Activated T-helper 2 cell treated with anti-CD3 and anti-CD28 coated beads, Interferon-gamma antibody, Interleukin-2, Interleukin-4, amounts not matched to agents 10 μg/mL and 5 μg/mL and 100 μg/mL, durations not matched to agents 14 hours and 24 hours and 36 hours (primary cell): ENCODE measurements around the gene CAMTA1. TPM values are rescaled to one million over a fixed set of nuclear protein-coding genes. Genes with fewer than 3 reads are reported as not detected.
"Not testable (repeated sequence)": the region's sequence is repeated elsewhere in the genome, so short reads cannot be mapped to it uniquely, and the experiment has no call there.

Experiments used
- DNase-seq: peaks from one replicate; pipeline ENCODE4 v3.0.0; 2021; ENCODE audit warnings: low spot score
- H3K27ac Mint-ChIP-seq: one replicate; pipeline ENCODE4 v1.8.0; 2021; ENCODE audit warnings: mixed read lengths
- H3K27me3 Mint-ChIP-seq: one replicate; pipeline ENCODE4 v1.8.0; 2021; ENCODE audit warnings: low read depth, mixed read lengths
- H3K36me3 Mint-ChIP-seq: one replicate; pipeline ENCODE4 v1.8.0; 2021; ENCODE audit warnings: low read depth, mixed read lengths
- H3K4me1 Mint-ChIP-seq: one replicate; pipeline ENCODE4 v1.8.0; 2021; ENCODE audit warnings: low read depth, mixed read lengths
- H3K4me3 Mint-ChIP-seq: one replicate; pipeline ENCODE4 v1.8.0; 2021; ENCODE audit warnings: low read depth, mild to moderate bottlenecking, moderate library complexity, mixed read lengths
- H3K9me3 Mint-ChIP-seq: one replicate; pipeline ENCODE4 v1.8.0; 2021; ENCODE audit warnings: mixed read lengths
- intact Hi-C: fragments of 100-400 bp; cut with micrococcal nuclease; formaldehyde crosslinking; loops from one replicate; pipeline ENCODE4 v1.15.1; 2023
- total RNA-seq: library from RNA; stranded (reverse); gene quantifications from 2 replicates; pipeline ENCODE4 v1.2.3, GENCODE V29; 2022

Gene CAMTA1
- total RNA-seq, 1 donor from 2014 or later = 62.9 TPM

DNA sequence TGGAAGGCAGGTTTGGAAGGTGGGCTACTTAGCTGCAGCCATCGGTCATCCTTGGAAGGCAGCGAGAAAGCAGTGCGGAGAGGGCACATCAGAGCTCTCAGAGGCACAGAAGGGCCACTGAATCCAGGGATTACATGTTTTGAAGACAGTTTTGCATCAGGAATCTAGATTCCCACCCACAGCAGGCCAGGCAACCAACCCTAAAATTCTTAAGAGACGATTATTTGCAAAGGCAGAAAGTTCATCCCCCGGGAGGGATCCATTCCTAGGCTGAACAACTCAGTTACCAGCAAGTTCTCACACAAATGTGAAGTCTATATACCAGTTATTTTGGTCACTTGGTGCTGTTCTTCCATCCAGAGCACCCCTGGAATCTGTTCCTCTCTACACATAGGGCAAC is 528.6 kb downstream of the CAMTA1 start:
- DNase-seq = no peak
- Mint-ChIP-seq H3K4me3 (no peak overlapping the region), H3K27me3 (peaks cover 1% of the 10 kb centered on the region), H3K27ac (no peak overlapping the region), H3K4me1 (no peaks in the 10 kb centered on the region), H3K9me3 (no peaks in the 10 kb centered on the region), H3K36me3 (no peaks in the 10 kb centered on the region)
- intact Hi-C loops = no loop called here

- Mint-ChIP-seq H3K4me1 (no peaks in the 10 kb centered on the region), H3K36me3 (no peaks in the 10 kb centered on the region), H3K27ac (no peak overlapping the region), H3K9me3 (no peaks in the 10 kb centered on the region), H3K27me3 (peaks cover 1% of the 10 kb centered on the region), H3K4me3 (no peak overlapping the region)
- intact Hi-C loops = no loop called here
- DNase-seq = no peak
These were observed 530.1 kb downstream of the CAMTA1 start for GRCh38 chr1:7315316-7315715.

GRCh38 chr1:7315946-7316345 is 530.7 kb downstream of the CAMTA1 start:
- Mint-ChIP-seq H3K9me3 (no peaks in the 10 kb centered on the region), H3K27me3 (peaks cover 1% of the 10 kb centered on the region), H3K27ac (no peak overlapping the region), H3K36me3 (no peaks in the 10 kb centered on the region), H3K4me3 (no peak overlapping the region), H3K4me1 (no peaks in the 10 kb centered on the region)
- DNase-seq = no peak
- intact Hi-C loops = no loop called here

- Mint-ChIP-seq H3K27me3 (no peaks in the 10 kb centered on the region), H3K9me3 (no peaks in the 10 kb centered on the region), H3K27ac (no peak overlapping the region), H3K36me3 (no peaks in the 10 kb centered on the region), H3K4me3 (no peak overlapping the region), H3K4me1 (no peaks in the 10 kb centered on the region)
- intact Hi-C loops = no loop called here
- no peak for DNase-seq
These were observed 532.6 kb downstream of the CAMTA1 start for GRCh38 chr1:7317888-7318287.

DNA sequence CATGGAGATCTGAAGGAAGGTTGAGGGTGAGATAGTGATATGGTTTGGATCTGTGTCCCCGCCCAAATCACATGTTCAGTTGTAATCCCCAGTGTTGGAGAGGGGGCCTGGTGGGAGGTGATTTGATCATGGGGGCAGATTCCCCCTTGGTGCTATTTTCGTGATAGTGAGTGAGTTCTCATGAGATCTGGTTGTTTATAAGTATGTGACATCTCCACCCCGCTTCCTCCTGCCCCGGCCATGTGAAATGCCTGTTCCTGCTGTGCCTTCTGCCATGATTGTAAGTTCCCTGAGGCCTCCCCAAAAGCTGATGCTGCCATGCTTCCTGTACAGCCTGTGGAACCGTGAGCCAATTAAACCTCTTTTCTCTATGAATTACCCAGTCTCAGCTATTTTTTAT is 533.9 kb downstream of the CAMTA1 start:
- H3K4me1 Mint-ChIP-seq = no peaks in the 10 kb centered on the region
- peaks cover 6% of the 10 kb centered on the region for H3K27me3 Mint-ChIP-seq
- no peaks in the 10 kb centered on the region for H3K9me3 Mint-ChIP-seq
- H3K27ac Mint-ChIP-seq = no peak overlapping the region
- intact Hi-C loops = no loop called here
- no peak overlapping the region for H3K4me3 Mint-ChIP-seq
- DNase-seq = no peak
- no peaks in the 10 kb centered on the region for H3K36me3 Mint-ChIP-seq

- Mint-ChIP-seq H3K36me3 (no peaks in the 10 kb centered on the region), H3K4me1 (no peaks in the 10 kb centered on the region), H3K27ac (no peak overlapping the region), H3K27me3 (peaks cover 6% of the 10 kb centered on the region), H3K9me3 (no peaks in the 10 kb centered on the region), H3K4me3 (no peak overlapping the region)
- DNase-seq = no peak
- intact Hi-C loops = no loop called here
These were observed 535.4 kb downstream of the CAMTA1 start for GRCh38 chr1:7320661-7321060.

- Mint-ChIP-seq H3K27me3 (peaks cover 6% of the 10 kb centered on the region), H3K4me1 (no peaks in the 10 kb centered on the region), H3K9me3 (no peaks in the 10 kb centered on the region), H3K27ac (no peak overlapping the region), H3K36me3 (no peaks in the 10 kb centered on the region), H3K4me3 (no peak overlapping the region)
- no peak for DNase-seq
- intact Hi-C loops = no loop called here
These were observed 537.1 kb downstream of the CAMTA1 start for GRCh38 chr1:7322283-7322785.

GRCh38 chr1:7322912-7323311 is 537.7 kb downstream of the CAMTA1 start:
- Mint-ChIP-seq H3K36me3 (no peaks in the 10 kb centered on the region), H3K9me3 (no peaks in the 10 kb centered on the region), H3K4me3 (no peak overlapping the region), H3K27ac (no peak overlapping the region), H3K27me3 (peaks cover 6% of the 10 kb centered on the region), H3K4me1 (no peaks in the 10 kb centered on the region)
- intact Hi-C loops = no loop called here
- DNase-seq = no peak

DNA sequence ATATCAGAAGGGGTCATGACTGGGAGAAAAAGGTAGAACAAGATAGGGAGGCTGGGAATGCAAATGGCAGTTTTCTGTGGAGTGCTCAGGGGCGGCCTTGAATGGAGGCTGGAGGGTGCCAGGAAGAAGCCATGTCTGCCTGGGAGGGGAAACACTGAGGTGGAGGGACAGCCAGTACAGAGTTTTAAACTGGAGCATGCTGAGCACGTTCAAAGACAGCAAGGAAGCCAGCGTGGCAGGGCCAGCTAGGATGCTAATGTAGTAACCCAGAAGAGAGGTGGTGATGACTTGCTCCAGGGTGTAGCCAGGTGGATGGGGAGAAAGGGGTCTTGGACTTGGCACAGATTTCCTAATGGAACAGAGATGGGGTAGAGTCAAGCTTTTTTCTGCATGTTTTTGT is 540.0 kb downstream of the CAMTA1 start:
- no peaks in the 10 kb centered on the region for H3K9me3 Mint-ChIP-seq
- H3K27ac Mint-ChIP-seq = no peak overlapping the region
- intact Hi-C loops = no loop called here
- DNase-seq = no peak
- H3K27me3 Mint-ChIP-seq = peaks cover 6% of the 10 kb centered on the region
- H3K4me1 Mint-ChIP-seq = no peaks in the 10 kb centered on the region
- no peaks in the 10 kb centered on the region for H3K36me3 Mint-ChIP-seq
- no peak overlapping the region for H3K4me3 Mint-ChIP-seq

DNA sequence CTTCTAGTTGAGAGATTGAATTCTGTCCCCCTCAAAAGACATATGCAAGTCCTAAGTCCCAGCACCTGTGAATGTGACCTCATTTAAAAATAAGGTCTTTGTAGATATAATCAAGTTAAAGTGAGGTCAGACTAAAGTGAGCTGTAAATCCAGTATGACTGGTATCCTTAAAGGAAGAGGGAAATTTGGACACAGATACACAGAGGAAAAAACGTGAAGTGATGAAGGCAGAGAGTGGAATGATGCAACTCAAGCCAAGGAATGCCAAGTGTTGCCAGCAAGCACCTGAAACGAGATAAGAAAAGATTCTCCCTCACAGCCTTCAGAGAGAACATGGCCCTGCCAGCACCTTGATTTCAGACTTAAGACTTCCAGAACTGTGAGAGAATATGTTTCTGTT is 541.1 kb downstream of the CAMTA1 start:
- Mint-ChIP-seq H3K4me3 (no peak overlapping the region), H3K27me3 (peaks cover 6% of the 10 kb centered on the region), H3K36me3 (no peaks in the 10 kb centered on the region), H3K4me1 (no peaks in the 10 kb centered on the region), H3K27ac (no peak overlapping the region), H3K9me3 (no peaks in the 10 kb centered on the region)
- no peak for DNase-seq
- intact Hi-C loops = no loop called here

- Mint-ChIP-seq H3K4me1 (no peaks in the 10 kb centered on the region), H3K9me3 (no peaks in the 10 kb centered on the region), H3K27me3 (peaks cover 6% of the 10 kb centered on the region), H3K36me3 (no peaks in the 10 kb centered on the region), H3K4me3 (no peak overlapping the region), H3K27ac (no peak overlapping the region)
- intact Hi-C loops = no loop called here
- no peak for DNase-seq
These were observed 542.6 kb downstream of the CAMTA1 start for GRCh38 chr1:7327849-7328248.

GRCh38 chr1:7329868-7330615 is 544.8 kb downstream of the CAMTA1 start:
- no peak for DNase-seq
- Mint-ChIP-seq H3K27me3 (no peaks in the 10 kb centered on the region), H3K4me3 (no peak overlapping the region)

DNA sequence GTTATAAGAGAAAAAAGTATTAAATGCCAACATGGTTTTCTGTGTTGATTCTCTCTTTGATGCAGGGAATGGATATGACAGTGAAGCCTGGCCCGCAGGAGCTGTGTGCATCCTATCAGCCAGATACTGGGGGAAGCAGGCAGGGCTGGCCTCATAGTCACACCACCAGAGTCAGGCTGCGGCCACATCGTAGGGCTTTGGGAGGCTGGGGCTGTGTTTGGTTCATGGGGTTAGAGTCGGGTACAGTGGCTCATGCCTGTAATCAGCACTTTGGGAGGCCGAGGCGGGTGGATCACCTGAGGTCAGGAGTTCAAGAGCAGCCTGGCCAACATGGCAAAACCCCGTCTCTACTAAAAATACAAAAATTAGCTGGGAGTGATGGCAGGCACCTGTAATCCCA is 545.5 kb downstream of the CAMTA1 start:
- H3K4me1 Mint-ChIP-seq, H3K36me3 Mint-ChIP-seq, DNase-seq, H3K4me3 Mint-ChIP-seq, H3K27ac Mint-ChIP-seq, intact Hi-C loops, H3K9me3 Mint-ChIP-seq, H3K27me3 Mint-ChIP-seq: not testable (repeated sequence)

More at GRCh38 chr1:7329868-7330615, 544.8 kb downstream of the CAMTA1 start:
- Mint-ChIP-seq H3K4me1 (no peaks in the 10 kb centered on the region), H3K36me3 (no peaks in the 10 kb centered on the region), H3K27ac (no peak overlapping the region), H3K9me3 (no peaks in the 10 kb centered on the region)
- intact Hi-C loops = no loop called here
